ENCODE data around the gene IL34.

- TF ChIP-seq KDM1A (IDR thresholded peaks at IDR 0.05; ENCODE audit: low read depth) (no peak), EP300 (IDR thresholded peaks at IDR 0.05) (no peak)
Measured at GRCh38 chr16:70642633-70643032, 3.7 kb upstream of the IL34 start.
